ENCODE results near the gene MRPL20.
"Not testable (repeated sequence)": the region's sequence is repeated elsewhere in the genome, so short reads cannot be mapped to it uniquely, and the experiment has no call there.

MRPL20 gene

GRCh38 chr1:1419813-1420653, 12.9 kb upstream of the MRPL20 start:
- no peak overlapping the region for H3K4me3 ChIP-seq (ENCODE audit: low read depth in 1 of 2, low read length in 1 of 2)
- peaks cover 85% of the 10 kb centered on the region for H3K27me3 ChIP-seq
- no peak overlapping the region for H3K27ac ChIP-seq
- H3K36me3 ChIP-seq = no peaks in the 10 kb centered on the region
- H3K9me3 ChIP-seq = no peaks in the 10 kb centered on the region
- no peak for TF ChIP-seq CTCF (IDR thresholded peaks at IDR 0.05)
- no peaks in the 10 kb centered on the region for H3K4me1 ChIP-seq (ENCODE audit: control insufficient read depth in 1 of 2, insufficient read depth in 1 of 2, low read depth in 1 of 2, low read length in 1 of 2)

- no peak for TF ChIP-seq CTCF (IDR thresholded peaks at IDR 0.05)
- Histone ChIP-seq H3K4me3 (ENCODE audit: low read depth in 1 of 2, low read length in 1 of 2) (no peak overlapping the region), H3K4me1 (ENCODE audit: control insufficient read depth in 1 of 2, insufficient read depth in 1 of 2, low read depth in 1 of 2, low read length in 1 of 2) (no peaks in the 10 kb centered on the region), H3K9me3 (no peaks in the 10 kb centered on the region), H3K36me3 (no peaks in the 10 kb centered on the region), H3K27me3 (peaks cover 84% of the 10 kb centered on the region), H3K27ac (no peak overlapping the region)
Measured at GRCh38 chr1:1419363-1419812, 12.3 kb upstream of the MRPL20 start.

GRCh38 chr1:1418464-1419362, 11.6 kb upstream of the MRPL20 start:
- Histone ChIP-seq H3K4me1 (ENCODE audit: control insufficient read depth in 1 of 2, insufficient read depth in 1 of 2, low read depth in 1 of 2, low read length in 1 of 2) (no peaks in the 10 kb centered on the region), H3K9me3 (no peaks in the 10 kb centered on the region), H3K27me3 (peaks cover 84% of the 10 kb centered on the region), H3K4me3 (ENCODE audit: low read depth in 1 of 2, low read length in 1 of 2) (no peak overlapping the region), H3K36me3 (no peaks in the 10 kb centered on the region), H3K27ac (no peak overlapping the region)
- no peak for TF ChIP-seq CTCF (IDR thresholded peaks at IDR 0.05)

- H3K9me3 ChIP-seq; H3K4me3 ChIP-seq (ENCODE audit: low read depth in 1 of 2, low read length in 1 of 2); H3K27ac ChIP-seq; H3K4me1 ChIP-seq (ENCODE audit: control insufficient read depth in 1 of 2, insufficient read depth in 1 of 2, low read depth in 1 of 2, low read length in 1 of 2); H3K36me3 ChIP-seq: not testable (repeated sequence)
- H3K27me3 ChIP-seq = peaks cover 80% of the 10 kb centered on the region
Measured at GRCh38 chr1:1417825-1418463, 10.9 kb upstream of the MRPL20 start.

GRCh38 chr1:1417396-1417795, 10.3 kb upstream of the MRPL20 start:
- not testable (repeated sequence) for H3K4me3 ChIP-seq (ENCODE audit: low read depth in 1 of 2, low read length in 1 of 2); H3K36me3 ChIP-seq; H3K9me3 ChIP-seq; H3K4me1 ChIP-seq (ENCODE audit: control insufficient read depth in 1 of 2, insufficient read depth in 1 of 2, low read depth in 1 of 2, low read length in 1 of 2); H3K27ac ChIP-seq
- peaks cover 75% of the 10 kb centered on the region for H3K27me3 ChIP-seq

- H3K36me3 ChIP-seq = no peaks in the 10 kb centered on the region
- H3K4me1 ChIP-seq (ENCODE audit: control insufficient read depth in 1 of 2, insufficient read depth in 1 of 2, low read depth in 1 of 2, low read length in 1 of 2) = no peaks in the 10 kb centered on the region
- TF ChIP-seq CTCF (IDR thresholded peaks at IDR 0.05) = no peak
- H3K27me3 ChIP-seq = peaks cover 58% of the 10 kb centered on the region
- no peak overlapping the region for H3K27ac ChIP-seq
- H3K9me3 ChIP-seq = peaks cover 5% of the 10 kb centered on the region
- no peak overlapping the region for H3K4me3 ChIP-seq (ENCODE audit: low read depth in 1 of 2, low read length in 1 of 2)
Measured at GRCh38 chr1:1415751-1416150, 8.7 kb upstream of the MRPL20 start.

- not testable (repeated sequence) for H3K27ac ChIP-seq; H3K4me1 ChIP-seq (ENCODE audit: control insufficient read depth in 1 of 2, insufficient read depth in 1 of 2, low read depth in 1 of 2, low read length in 1 of 2); H3K4me3 ChIP-seq (ENCODE audit: low read depth in 1 of 2, low read length in 1 of 2); H3K36me3 ChIP-seq; H3K9me3 ChIP-seq
- H3K27me3 ChIP-seq = peaks cover 27% of the 10 kb centered on the region
Measured at GRCh38 chr1:1412311-1412902, 5.3 kb upstream of the MRPL20 start.
